SH-SY5Y (cell line): ENCODE results near the gene WWOX.

ENCODE experiments used
- GATA2 ChIP-seq: IDR thresholded peaks from 2 replicates; pipeline ENCODE4 v1.6.1; 2011; ENCODE audit warnings: mild to moderate bottlenecking, low read depth, low read length
- GATA3 ChIP-seq: IDR thresholded peaks from 2 replicates; pipeline ENCODE4 v1.6.1; 2011; ENCODE audit warnings: low read depth, mild to moderate bottlenecking, low read length, moderate library complexity

DNA sequence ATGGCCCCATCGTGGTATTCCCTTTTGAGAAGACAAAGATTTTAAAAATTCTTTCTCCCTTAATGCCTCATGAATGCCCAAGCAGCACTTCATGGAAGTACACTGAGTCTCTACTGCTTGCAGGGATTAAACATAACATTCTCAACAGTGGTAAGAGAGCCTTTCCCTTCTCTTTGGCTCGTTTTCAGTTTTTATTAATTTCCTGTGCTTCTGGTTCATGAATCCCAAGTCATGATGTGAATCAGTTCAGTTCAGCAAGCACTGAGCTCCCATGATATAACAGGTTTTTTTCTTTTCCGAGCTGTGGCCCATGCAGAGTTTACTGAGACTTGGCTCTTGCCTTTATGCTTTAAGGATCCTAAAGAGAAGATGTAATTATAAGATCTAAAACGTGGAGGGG lies 175.3 kb downstream of the WWOX start:
- TF ChIP-seq GATA2: no peak
- no peak for TF ChIP-seq GATA3
